ENCODE data around the gene TNRC6B. TPM values are rescaled to one million over a fixed set of nuclear protein-coding genes. Genes with fewer than 3 reads are reported as not detected.

Gene TNRC6B
- total and polyA plus RNA-seq, 2 of the 13 experiments (the other 11 are each of a cell fraction or from before 2014, with no cell fraction given) = 8.9 to 13.2 TPM

DNA sequence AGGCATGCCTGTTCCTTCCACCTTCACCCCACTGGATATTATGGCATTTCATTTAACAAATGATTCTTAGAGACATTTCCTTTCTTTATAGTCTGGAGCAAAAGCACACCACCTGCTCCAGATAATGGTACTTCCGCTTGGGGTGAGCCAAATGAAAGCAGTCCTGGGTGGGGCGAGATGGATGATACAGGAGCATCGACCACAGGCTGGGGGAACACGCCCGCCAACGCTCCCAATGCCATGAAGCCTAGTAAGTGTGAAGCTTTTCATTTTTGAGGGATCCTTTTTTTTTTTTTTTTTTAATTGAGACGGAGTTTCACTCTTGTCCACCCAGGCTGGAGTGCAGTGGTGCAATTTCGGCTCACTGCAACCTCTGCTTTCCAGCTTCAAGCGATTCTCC lies 92.3 kb downstream of the TNRC6B start:
- no peak overlapping the region for H3K4me3 ChIP-seq (replicated peaks in 1 of 3; ENCODE audit: insufficient read depth in 1 of 3, low read depth in 2 of 3, low read length in 3 of 3)
- POLR2A ChIA-PET = no interaction called here
- no peaks in the 10 kb centered on the region for H4K20me1 ChIP-seq (ENCODE audit: insufficient read depth, low read length)
- H2AFZ ChIP-seq (ENCODE audit: low read length) = no peak overlapping the region
- in situ Hi-C loops (cut with HindIII; ENCODE audit: extremely low pct_ligation_motif_present, low pct_unique_long_range_greater_than_20kb) = no loop called here
- 96% methylated on average over 9 of the region's 9 CpGs for WGBS (ENCODE audit: low lambda C conversion rate)
- no peak for DNase-seq (ENCODE audit: low spot score)
- H3K36me3 ChIP-seq (replicated peaks in 1 of 2; ENCODE audit: control insufficient read depth in 1 of 2, insufficient read depth in 2 of 2, low read length in 2 of 2) = peaks cover 8 to 43% of the 10 kb centered on the region in 2 experiments
- no peak overlapping the region for H3K9ac ChIP-seq (ENCODE audit: insufficient read depth, low read depth, low read length)
- CTCF ChIA-PET (ENCODE audit: low intra/inter-chr PET ratio, low total read pairs) = no interaction called here
- H3K79me2 ChIP-seq (ENCODE audit: insufficient read depth, low read length) = no peaks in the 10 kb centered on the region
- no peak for ATAC-seq
- FAIRE-seq = no peak
- TF ChIP-seq JUNB (CRISPR knock-in tag; IDR thresholded peaks at IDR 0.05; ENCODE audit: borderline replicate concordance) (no peak), TAF15 (IDR thresholded peaks at IDR 0.05; ENCODE audit: low read depth, low read length, poor library complexity, severe bottlenecking) (no peak), NFIB (CRISPR knock-in tag; IDR thresholded peaks at IDR 0.05; ENCODE audit: borderline replicate concordance) (no peak), DPF2 (CRISPR knock-in tag; IDR thresholded peaks at IDR 0.05; ENCODE audit: borderline replicate concordance, low read depth) (no peak), ARNT (IDR thresholded peaks at IDR 0.05) (no peak), ZNF678 (CRISPR knock-in tag; IDR thresholded peaks at IDR 0.05) (no peak), ETV5 (CRISPR knock-in tag; IDR thresholded peaks at IDR 0.05; ENCODE audit: borderline replicate concordance) (no peak), EED (CRISPR knock-in tag; IDR thresholded peaks at IDR 0.05) (no peak)
- TF ChIP-seq, protein P1, sequence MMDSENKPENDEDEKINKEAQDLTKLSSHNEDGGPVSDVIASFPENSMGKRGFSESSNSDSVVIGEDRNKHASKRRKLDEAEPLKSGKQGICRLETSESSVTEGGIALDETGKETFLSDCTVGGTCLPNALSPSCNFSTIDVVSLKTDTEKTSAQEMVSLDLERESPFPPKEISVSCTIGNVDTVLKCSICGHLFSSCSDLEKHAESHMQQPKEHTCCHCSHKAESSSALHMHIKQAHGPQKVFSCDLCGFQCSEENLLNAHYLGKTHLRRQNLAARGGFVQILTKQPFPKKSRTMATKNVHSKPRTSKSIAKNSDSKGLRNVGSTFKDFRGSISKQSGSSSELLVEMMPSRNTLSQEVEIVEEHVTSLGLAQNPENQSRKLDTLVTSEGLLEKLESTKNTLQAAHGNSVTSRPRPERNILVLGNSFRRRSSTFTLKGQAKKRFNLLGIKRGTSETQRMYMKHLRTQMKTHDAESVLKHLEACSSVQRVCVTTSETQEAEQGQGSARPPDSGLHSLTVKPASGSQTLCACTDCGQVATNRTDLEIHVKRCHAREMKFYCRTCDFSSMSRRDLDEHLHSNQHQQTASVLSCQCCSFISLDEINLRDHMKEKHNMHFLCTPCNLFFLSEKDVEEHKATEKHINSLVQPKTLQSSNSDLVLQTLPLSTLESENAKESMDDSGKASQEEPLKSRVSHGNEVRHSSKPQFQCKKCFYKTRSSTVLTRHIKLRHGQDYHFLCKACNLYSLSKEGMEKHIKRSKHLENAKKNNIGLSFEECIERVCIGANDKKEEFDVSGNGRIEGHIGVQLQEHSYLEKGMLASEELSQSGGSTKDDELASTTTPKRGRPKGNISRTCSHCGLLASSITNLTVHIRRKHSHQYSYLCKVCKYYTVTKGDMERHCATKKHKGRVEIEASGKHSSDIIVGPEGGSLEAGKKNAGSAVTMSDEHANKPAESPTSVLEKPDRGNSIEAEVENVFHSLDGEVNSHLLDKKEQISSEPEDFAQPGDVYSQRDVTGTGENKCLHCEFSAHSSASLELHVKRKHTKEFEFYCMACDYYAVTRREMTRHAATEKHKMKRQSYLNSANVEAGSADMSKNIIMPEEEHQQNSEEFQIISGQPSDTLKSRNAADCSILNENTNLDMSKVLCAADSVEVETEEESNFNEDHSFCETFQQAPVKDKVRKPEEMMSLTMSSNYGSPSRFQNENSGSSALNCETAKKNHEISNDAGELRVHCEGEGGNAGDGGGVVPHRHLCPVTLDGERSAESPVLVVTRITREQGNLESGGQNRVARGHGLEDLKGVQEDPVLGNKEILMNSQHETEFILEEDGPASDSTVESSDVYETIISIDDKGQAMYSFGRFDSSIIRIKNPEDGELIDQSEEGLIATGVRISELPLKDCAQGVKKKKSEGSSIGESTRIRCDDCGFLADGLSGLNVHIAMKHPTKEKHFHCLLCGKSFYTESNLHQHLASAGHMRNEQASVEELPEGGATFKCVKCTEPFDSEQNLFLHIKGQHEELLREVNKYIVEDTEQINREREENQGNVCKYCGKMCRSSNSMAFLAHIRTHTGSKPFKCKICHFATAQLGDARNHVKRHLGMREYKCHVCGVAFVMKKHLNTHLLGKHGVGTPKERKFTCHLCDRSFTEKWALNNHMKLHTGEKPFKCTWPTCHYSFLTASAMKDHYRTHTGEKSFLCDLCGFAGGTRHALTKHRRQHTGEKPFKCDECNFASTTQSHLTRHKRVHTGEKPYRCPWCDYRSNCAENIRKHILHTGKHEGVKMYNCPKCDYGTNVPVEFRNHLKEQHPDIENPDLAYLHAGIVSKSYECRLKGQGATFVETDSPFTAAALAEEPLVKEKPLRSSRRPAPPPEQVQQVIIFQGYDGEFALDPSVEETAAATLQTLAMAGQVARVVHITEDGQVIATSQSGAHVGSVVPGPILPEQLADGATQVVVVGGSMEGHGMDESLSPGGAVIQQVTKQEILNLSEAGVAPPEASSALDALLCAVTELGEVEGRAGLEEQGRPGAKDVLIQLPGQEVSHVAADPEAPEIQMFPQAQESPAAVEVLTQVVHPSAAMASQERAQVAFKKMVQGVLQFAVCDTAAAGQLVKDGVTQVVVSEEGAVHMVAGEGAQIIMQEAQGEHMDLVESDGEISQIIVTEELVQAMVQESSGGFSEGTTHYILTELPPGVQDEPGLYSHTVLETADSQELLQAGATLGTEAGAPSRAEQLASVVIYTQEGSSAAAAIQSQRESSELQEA (CRISPR knock-in tag; IDR thresholded peaks at IDR 0.05; ENCODE audit: not compliant biosample characterization) = no peak
- TF ChIP-seq, protein P2, sequence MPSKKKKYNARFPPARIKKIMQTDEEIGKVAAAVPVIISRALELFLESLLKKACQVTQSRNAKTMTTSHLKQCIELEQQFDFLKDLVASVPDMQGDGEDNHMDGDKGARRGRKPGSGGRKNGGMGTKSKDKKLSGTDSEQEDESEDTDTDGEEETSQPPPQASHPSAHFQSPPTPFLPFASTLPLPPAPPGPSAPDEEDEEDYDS (CRISPR knock-in tag; IDR thresholded peaks at IDR 0.05) = no peak
- TF ChIP-seq, protein P3, sequence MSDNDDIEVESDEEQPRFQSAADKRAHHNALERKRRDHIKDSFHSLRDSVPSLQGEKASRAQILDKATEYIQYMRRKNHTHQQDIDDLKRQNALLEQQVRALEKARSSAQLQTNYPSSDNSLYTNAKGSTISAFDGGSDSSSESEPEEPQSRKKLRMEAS (IDR thresholded peaks at IDR 0.05) = no peak
- peaks cover 3% of the 10 kb centered on the region for H3K4me1 ChIP-seq (ENCODE audit: insufficient read depth, low read length)
- H3K27me3 ChIP-seq (ENCODE audit: control insufficient read depth in 1 of 2, insufficient read depth in 2 of 2, low read length in 2 of 2) = no peaks in the 10 kb centered on the region
- no TSS peak for BruUV-seq (replicated peaks)
- H3K27ac ChIP-seq (ENCODE audit: extremely low read length, insufficient read depth, low read length) = no peak overlapping the region
- H3K4me2 ChIP-seq (ENCODE audit: low read depth, low read length) = no peak overlapping the region
- intact Hi-C loops (cut with micrococcal nuclease; ENCODE audit: unreplicated experiment) = no loop called here
- H3K9me3 ChIP-seq (ENCODE audit: low read length) = no peaks in the 10 kb centered on the region
